ENCODE data around the gene ADAMTS8.

Gene ADAMTS8, protein sequence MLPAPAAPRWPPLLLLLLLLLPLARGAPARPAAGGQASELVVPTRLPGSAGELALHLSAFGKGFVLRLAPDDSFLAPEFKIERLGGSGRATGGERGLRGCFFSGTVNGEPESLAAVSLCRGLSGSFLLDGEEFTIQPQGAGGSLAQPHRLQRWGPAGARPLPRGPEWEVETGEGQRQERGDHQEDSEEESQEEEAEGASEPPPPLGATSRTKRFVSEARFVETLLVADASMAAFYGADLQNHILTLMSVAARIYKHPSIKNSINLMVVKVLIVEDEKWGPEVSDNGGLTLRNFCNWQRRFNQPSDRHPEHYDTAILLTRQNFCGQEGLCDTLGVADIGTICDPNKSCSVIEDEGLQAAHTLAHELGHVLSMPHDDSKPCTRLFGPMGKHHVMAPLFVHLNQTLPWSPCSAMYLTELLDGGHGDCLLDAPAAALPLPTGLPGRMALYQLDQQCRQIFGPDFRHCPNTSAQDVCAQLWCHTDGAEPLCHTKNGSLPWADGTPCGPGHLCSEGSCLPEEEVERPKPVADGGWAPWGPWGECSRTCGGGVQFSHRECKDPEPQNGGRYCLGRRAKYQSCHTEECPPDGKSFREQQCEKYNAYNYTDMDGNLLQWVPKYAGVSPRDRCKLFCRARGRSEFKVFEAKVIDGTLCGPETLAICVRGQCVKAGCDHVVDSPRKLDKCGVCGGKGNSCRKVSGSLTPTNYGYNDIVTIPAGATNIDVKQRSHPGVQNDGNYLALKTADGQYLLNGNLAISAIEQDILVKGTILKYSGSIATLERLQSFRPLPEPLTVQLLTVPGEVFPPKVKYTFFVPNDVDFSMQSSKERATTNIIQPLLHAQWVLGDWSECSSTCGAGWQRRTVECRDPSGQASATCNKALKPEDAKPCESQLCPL

GRCh38 chr11:130428316-130429119 is at the start of gene ADAMTS8:
TSS of gene ADAMTS8 (minus strand) at chr11:130428609. CDS start at chr11:130428286, 323 bp downstream.
- DNase-seq (ENCODE audit: low read depth, low spot score): no peak

- DNase-seq (ENCODE audit: low read depth, low spot score): peak; percentile 26
Observed at GRCh38 chr11:130477586-130478203, 49.3 kb upstream of the ADAMTS8 start.

- no peak for DNase-seq (ENCODE audit: low read depth, low spot score)
Observed at GRCh38 chr11:130476922-130477491, 48.6 kb upstream of the ADAMTS8 start.

GRCh38 chr11:130476200-130476921 is 48.0 kb upstream of the ADAMTS8 start:
- DNase-seq (ENCODE audit: low read depth, low spot score): no peak

GRCh38 chr11:130475426-130476053 is 47.1 kb upstream of the ADAMTS8 start:
- DNase-seq (ENCODE audit: low read depth, low spot score): no peak

DNA sequence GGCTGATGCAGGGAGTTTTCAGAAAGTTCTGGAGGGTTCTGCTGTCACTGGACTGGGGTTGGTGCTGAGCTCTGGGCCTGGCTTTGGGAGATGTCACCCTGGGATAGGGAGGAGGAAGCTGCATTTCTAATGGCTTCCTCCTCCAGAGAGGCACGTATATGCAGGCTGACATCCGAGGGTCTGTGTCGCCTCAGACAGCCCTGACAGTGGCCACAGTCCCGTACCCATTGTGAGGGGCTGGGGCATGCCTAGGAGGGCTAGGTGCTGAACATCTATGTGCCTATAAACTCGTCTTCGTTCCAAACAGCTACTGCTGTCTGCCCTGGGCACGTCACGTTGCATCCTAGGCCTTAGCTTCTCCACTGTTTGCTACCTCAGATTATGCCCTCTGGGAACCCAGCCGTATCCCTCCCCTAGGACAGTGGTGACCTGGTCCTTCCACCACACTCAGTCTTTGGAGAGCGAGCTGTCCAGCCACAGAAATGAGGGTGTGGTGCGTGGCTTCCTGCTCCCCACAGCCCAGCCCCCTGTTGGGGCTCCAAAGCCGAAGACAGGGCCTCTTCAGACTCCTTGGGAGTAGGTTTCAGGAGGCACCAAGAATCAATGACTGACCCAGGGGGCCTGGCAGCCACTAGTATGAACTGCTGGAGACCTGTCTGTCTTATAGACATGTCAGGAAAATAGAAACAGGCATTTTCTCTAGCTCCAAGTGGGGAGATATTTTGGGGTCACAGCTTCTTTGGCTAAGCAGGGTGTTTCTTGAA is 46.4 kb upstream of the ADAMTS8 start:
- no peak for DNase-seq (ENCODE audit: low read depth, low spot score)

DNA sequence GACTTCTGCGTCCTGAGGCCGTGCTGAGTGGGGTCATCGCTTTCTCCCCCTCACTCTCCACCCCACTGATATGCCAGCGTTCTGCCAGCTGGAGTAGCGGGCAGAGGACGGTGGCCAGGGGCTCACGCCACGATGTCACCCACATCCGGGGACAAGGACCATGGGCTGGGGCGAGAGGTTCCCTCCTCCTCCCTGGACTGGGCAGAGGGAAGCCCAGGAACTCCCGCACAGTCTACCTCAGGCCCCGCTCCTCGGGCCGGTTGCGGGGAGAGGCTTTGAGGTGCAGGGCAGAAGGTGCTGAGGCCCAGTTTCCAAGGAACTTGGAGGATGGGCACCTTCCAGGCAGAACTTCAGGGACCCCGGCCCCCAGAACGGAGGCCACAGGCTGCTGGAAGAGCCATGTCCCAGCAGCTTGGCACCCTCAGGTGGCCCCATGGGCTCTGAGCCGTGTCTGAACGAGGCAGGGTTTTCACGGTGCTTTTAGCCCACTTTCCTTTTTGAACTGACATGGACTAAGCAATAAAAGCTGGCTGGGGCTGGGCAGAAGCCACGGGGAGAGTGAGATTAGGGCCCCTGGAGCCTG is 45.5 kb upstream of the ADAMTS8 start:
- DNase-seq (ENCODE audit: low read depth, low spot score): no peak

DNA sequence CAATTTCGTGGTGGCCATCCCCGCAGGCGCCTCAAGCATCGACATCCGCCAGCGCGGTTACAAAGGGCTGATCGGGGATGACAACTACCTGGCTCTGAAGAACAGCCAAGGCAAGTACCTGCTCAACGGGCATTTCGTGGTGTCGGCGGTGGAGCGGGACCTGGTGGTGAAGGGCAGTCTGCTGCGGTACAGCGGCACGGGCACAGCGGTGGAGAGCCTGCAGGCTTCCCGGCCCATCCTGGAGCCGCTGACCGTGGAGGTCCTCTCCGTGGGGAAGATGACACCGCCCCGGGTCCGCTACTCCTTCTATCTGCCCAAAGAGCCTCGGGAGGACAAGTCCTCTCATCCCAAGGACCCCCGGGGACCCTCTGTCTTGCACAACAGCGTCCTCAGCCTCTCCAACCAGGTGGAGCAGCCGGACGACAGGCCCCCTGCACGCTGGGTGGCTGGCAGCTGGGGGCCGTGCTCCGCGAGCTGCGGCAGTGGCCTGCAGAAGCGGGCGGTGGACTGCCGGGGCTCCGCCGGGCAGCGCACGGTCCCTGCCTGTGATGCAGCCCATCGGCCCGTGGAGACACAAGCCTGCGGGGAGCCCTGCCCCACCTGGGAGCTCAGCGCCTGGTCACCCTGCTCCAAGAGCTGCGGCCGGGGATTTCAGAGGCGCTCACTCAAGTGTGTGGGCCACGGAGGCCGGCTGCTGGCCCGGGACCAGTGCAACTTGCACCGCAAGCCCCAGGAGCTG is 44.8 kb upstream of the ADAMTS8 start:
- DNase-seq (ENCODE audit: low read depth, low spot score): no peak

DNA sequence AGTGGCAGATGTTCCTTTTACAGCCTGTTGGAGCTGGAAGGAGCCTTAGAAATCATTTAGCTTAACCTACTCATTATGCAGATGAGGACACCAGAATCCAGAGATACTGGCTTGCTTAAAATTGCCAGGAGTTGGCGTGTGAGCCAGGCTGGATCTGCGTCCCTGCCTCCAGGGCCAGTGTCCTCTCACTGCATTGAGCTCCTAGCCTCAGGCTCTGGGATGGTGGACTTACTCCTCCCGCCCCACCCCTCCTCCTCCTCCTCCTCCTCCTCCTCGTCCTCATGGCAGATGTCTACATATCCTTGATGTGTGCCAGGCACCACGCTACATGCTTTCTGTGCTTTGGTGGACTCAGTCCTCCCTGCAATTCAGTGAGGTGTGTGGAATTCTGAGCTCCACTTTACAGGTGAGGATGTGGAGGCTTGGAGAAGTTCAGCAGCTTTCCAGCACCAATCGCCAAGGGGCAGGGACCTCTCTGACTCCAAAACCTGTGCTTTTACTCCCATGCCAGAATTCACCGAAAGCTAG is 44.1 kb upstream of the ADAMTS8 start:
- no peak for DNase-seq (ENCODE audit: low read depth, low spot score)

DNA sequence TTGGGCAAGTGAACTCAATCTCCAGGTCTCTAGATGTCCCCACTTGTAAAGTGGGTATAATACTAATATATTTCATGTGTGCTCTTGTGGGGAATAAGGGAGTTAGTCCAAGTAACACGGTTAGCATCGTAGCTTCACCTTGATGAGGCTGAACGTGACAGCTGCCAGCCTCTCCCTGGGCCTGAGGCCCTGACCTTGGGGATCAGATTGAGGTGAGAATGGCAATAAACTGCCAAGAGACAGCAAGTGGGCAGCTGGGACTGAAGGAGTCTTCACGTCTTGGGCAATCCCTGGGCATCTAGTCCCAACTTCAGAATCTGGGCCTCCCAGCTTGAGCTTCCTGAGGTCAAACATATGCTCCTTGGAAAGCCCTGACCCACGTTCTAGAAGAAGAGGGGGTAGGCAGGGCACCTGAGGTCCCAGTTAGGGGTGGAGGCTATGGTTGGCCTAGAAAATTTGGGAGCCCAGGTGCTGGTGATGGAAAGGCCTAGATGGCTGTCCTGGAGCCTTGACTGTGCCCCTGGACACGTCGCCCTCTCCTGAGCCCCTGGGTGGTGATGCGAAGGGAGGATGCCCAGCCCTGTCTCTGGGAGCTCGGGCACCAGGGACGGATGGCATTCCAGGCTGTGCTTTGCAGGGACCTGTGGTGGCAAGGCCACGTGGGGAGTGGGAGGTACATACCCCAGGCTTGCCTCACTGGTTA is 43.5 kb upstream of the ADAMTS8 start:
- DNase-seq (ENCODE audit: low read depth, low spot score): no peak

DNA sequence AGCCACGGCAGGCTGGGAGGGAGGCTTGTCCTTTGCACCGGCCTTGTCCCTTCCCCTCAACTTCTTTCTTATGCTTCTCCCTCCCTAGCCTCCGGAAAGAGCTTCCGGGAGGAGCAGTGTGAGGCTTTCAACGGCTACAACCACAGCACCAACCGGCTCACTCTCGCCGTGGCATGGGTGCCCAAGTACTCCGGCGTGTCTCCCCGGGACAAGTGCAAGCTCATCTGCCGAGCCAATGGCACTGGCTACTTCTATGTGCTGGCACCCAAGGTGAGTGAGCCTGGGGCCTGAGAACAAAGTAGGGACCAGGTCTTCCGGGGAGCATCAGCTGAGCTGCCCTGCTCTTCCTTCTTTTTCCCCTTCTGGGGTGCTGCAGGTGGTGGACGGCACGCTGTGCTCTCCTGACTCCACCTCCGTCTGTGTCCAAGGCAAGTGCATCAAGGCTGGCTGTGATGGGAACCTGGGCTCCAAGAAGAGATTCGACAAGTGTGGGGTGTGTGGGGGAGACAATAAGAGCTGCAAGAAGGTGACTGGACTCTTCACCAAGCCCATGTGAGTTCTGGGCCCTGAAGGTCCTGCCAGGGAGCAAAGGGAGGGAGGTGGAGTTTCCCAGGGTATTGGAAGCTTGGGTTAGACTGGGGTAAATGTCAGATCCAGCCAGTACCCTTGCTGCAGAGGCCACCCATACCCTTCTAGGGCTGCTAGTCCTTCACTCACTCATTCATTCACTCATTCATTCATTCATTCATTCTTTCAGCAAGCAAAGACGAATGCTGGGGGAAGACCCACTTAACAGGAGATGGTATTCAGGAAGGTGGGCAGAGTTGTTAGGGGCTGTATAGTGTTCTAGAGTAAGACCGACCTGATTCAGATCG is 42.7 kb upstream of the ADAMTS8 start:
- DNase-seq (ENCODE audit: low read depth, low spot score): no peak

- no peak for DNase-seq (ENCODE audit: low read depth, low spot score)
Observed at GRCh38 chr11:130469181-130469580, 40.8 kb upstream of the ADAMTS8 start.

GRCh38 chr11:130467116-130467900 is 38.9 kb upstream of the ADAMTS8 start:
- no peak for DNase-seq (ENCODE audit: low read depth, low spot score)

DNA sequence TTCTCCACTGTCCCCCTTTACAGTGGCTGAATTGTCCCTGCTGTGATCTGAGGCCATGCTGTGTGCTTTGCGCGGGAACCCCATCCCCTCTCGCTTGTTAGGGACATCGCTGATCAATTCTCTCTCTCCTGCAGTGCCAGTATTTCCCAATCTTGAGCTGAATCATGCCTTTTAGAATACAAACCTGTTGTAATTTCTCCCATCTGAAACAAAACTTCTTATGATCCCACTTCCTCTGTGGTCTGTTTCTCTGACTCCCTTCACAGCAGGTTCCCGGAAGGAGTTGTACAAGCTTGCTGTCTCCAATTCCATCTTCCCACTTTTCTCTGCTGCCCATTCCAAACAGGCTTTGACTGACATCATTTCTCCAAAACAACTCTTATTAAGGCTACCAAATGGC is 36.9 kb upstream of the ADAMTS8 start:
- DNase-seq (ENCODE audit: low read depth, low spot score): peak; percentile 39

- no peak for DNase-seq (ENCODE audit: low read depth, low spot score)
Observed at GRCh38 chr11:130464291-130464812, 35.9 kb upstream of the ADAMTS8 start.
